ENCODE measurements around the gene RTKN2.
A peak's percentile ranks its signal among the peaks of the same experiment; 100 is the strongest.
"Not testable (repeated sequence)": the region's sequence is repeated elsewhere in the genome, so short reads cannot be mapped to it uniquely, and the experiment has no call there.

The RTKN2 gene

GRCh38 chr10:62268399-62269114 lies at the start of gene RTKN2:
Gene RTKN2 (minus strand): TSS chr10:62268844. CDS start chr10:62268610, 234 bp downstream.
- peak; percentile 67 for DNase-seq

- DNase-seq = no peak
Observed at GRCh38 chr10:62317257-62317656, 48.6 kb upstream of the RTKN2 start.

- no peak for DNase-seq
Observed at GRCh38 chr10:62309254-62309653, 40.6 kb upstream of the RTKN2 start.

- no peak for DNase-seq
Observed at GRCh38 chr10:62308101-62308500, 39.5 kb upstream of the RTKN2 start.

GRCh38 chr10:62307635-62308034 lies 39.0 kb upstream of the RTKN2 start:
- no peak for DNase-seq

GRCh38 chr10:62306663-62307062 lies 38.0 kb upstream of the RTKN2 start:
- no peak for DNase-seq

- no peak for DNase-seq
Observed at GRCh38 chr10:62305813-62306212, 37.2 kb upstream of the RTKN2 start.

GRCh38 chr10:62303922-62304321 lies 35.3 kb upstream of the RTKN2 start:
- DNase-seq = no peak

- no peak for DNase-seq
Observed at GRCh38 chr10:62302760-62303159, 34.1 kb upstream of the RTKN2 start.

GRCh38 chr10:62297857-62298256 lies 29.2 kb upstream of the RTKN2 start:
- DNase-seq = no peak

- DNase-seq = no peak
Observed at GRCh38 chr10:62284221-62284620, 15.6 kb upstream of the RTKN2 start.

GRCh38 chr10:62281348-62281747 lies 12.7 kb upstream of the RTKN2 start:
- DNase-seq = not testable (repeated sequence)

- DNase-seq = not testable (repeated sequence)
Observed at GRCh38 chr10:62280392-62280791, 11.7 kb upstream of the RTKN2 start.

GRCh38 chr10:62278441-62278910 lies 9.8 kb upstream of the RTKN2 start:
- DNase-seq = no peak

- DNase-seq = no peak
Observed at GRCh38 chr10:62277971-62278370, 9.3 kb upstream of the RTKN2 start.

GRCh38 chr10:62270020-62270419 lies 1.4 kb upstream of the RTKN2 start:
- DNase-seq = no peak

- no peak for DNase-seq
Observed at GRCh38 chr10:62268027-62268398, 631 bp downstream of the RTKN2 start.

GRCh38 chr10:62266611-62267010 lies 2.0 kb downstream of the RTKN2 start:
- no peak for DNase-seq

GRCh38 chr10:62266147-62266546 lies 2.5 kb downstream of the RTKN2 start:
- no peak for DNase-seq

GRCh38 chr10:62264702-62265436 lies 3.8 kb downstream of the RTKN2 start:
- DNase-seq = peak; percentile 7

GRCh38 chr10:62264126-62264525 lies 4.5 kb downstream of the RTKN2 start:
- DNase-seq = no peak

GRCh38 chr10:62261666-62262065 lies 7.0 kb downstream of the RTKN2 start:
- no peak for DNase-seq

GRCh38 chr10:62259998-62260397 lies 8.6 kb downstream of the RTKN2 start:
- no peak for DNase-seq

- DNase-seq = no peak
Observed at GRCh38 chr10:62259456-62259855, 9.2 kb downstream of the RTKN2 start.

All from midbrain (tissue), 1 donor.